Left ventricle myocardium inferior (tissue), 1 donor: ENCODE data around the gene LDB2. TPM values are rescaled to one million over a fixed set of nuclear protein-coding genes. Genes with fewer than 3 reads are reported as not detected.

Source experiments
- DNase-seq: peaks from one replicate; pipeline ENCODE4 v3.0.0-alpha.2; 2020
- H3K27ac ChIP-seq: fragments of 200-600 bp; replicated peaks from 2 replicates; pipeline ENCODE4 v1.8.0; 2021
- H3K27me3 ChIP-seq: fragments of 200-600 bp; 2 replicates; pipeline ENCODE4 v1.8.0; 2021; ENCODE audit warnings: low read depth
- H3K36me3 ChIP-seq: fragments of 200-600 bp; 2 replicates; pipeline ENCODE4 v1.8.0; 2021
- H3K4me1 ChIP-seq: fragments of 200-600 bp; 2 replicates; pipeline ENCODE4 v1.8.0; 2021
- H3K4me3 ChIP-seq: fragments of 200-600 bp; 2 replicates; pipeline ENCODE4 v1.8.0; 2021; ENCODE audit warnings: mild to moderate bottlenecking, moderate library complexity
- H3K9me3 ChIP-seq: fragments of 200-600 bp; replicated peaks from 2 replicates; pipeline ENCODE4 v1.8.0; 2021
- CTCF ChIP-seq: fragments of 200-600 bp; IDR thresholded peaks from 2 replicates; pipeline ENCODE4 v1.8.0; 2021; ENCODE audit warnings: antibody characterized with exemption, mild to moderate bottlenecking, borderline replicate concordance
- intact Hi-C: fragments of 100-400 bp; cut with micrococcal nuclease; formaldehyde crosslinking; loops from one replicate; pipeline ENCODE4 v1.11.0; 2022
- total RNA-seq: library from RNA; stranded (reverse); fragmentation: NEBNext Ultra II Directional; extraction: Animal tissue kit (Norgen Biotek cat#: 25700); gene quantifications from one replicate; pipeline ENCODE4 v1.2.1, GENCODE V29; 2021
- donor health status: DM: no; HTN: yes; CAD: no; lungs with severe emphysema.

The LDB2 gene
- total RNA-seq, 1 donor from 2014 or later = 29.6 TPM

GRCh38 chr4:16684935-16685334, 213.5 kb downstream of the LDB2 start:
- H3K4me3 ChIP-seq = no peak overlapping the region
- peaks cover 11% of the 10 kb centered on the region for H3K4me1 ChIP-seq
- no peaks in the 10 kb centered on the region for H3K36me3 ChIP-seq
- H3K9me3 ChIP-seq = no peaks in the 10 kb centered on the region
- no peak for DNase-seq
- no peak for TF ChIP-seq CTCF
- intact Hi-C loops = no loop called here
- no peaks in the 10 kb centered on the region for H3K27me3 ChIP-seq
- H3K27ac ChIP-seq = peak overlapping the region; percentile 16

GRCh38 chr4:16684097-16684496, 214.3 kb downstream of the LDB2 start:
- TF ChIP-seq CTCF = no peak
- peak overlapping the region; percentile 16 for H3K27ac ChIP-seq
- no peaks in the 10 kb centered on the region for H3K36me3 ChIP-seq
- no peak overlapping the region for H3K4me3 ChIP-seq
- peaks cover 11% of the 10 kb centered on the region for H3K4me1 ChIP-seq
- no peak for DNase-seq
- H3K9me3 ChIP-seq = no peaks in the 10 kb centered on the region
- H3K27me3 ChIP-seq = no peaks in the 10 kb centered on the region
- intact Hi-C loops = no loop called here

- intact Hi-C loops = no loop called here
- Histone ChIP-seq H3K4me1 (peaks cover 15% of the 10 kb centered on the region), H3K4me3 (no peak overlapping the region), H3K27me3 (no peaks in the 10 kb centered on the region), H3K27ac (no peak overlapping the region), H3K36me3 (no peaks in the 10 kb centered on the region), H3K9me3 (no peaks in the 10 kb centered on the region)
- no peak for TF ChIP-seq CTCF
- DNase-seq = no peak
These were observed 215.5 kb downstream of the LDB2 start for GRCh38 chr4:16682975-16683374.

DNA sequence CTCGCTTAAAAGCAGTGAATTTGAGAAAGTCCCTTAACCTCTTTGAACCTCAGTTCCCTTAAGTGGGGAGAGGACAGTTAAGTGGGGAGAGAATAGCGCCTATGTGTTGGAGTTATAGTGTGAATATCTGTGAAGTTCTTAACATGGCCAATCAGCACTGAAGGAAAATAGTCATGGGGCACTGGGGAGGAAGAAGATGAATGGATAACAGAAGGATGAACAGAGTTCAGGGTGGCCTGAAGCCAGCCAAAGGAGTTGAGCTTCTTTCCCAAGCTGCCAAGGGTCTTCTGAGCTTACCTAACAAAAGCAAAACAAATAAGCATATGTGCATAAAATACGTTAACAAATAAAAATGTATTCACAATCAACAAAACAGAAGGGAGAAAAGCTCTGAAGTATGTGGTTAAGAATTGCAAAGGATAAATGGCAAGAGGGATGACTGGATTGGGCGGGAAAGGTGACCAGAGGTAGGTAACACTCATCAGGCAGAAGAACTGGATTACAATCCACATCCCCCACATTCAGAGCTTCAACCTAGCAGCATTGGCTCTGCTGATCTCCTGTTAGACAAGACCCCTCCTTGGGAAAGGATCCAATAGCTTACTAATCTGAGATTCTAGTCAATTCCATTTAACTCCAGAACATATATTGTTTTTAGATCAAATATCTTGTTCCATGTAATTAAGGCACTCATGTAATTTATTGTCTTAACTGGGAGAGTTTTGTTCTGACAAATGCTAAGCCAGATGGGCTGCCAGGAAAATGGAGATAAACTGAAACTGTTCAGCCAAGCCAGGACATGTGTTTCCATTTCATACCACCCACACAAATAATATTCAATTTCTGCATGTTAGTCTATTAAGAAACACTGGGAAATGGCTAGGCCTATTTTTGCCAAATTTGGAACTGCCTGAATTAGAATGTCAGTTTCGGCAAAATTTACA, 221.2 kb downstream of the LDB2 start:
- Histone ChIP-seq H3K27ac (peak overlapping the region; percentile 20), H3K27me3 (no peaks in the 10 kb centered on the region), H3K36me3 (no peaks in the 10 kb centered on the region), H3K4me1 (peaks cover 20% of the 10 kb centered on the region), H3K4me3 (no peak overlapping the region), H3K9me3 (no peaks in the 10 kb centered on the region)
- DNase-seq = no peak
- TF ChIP-seq CTCF = no peak
- intact Hi-C loops = no loop called here

DNA sequence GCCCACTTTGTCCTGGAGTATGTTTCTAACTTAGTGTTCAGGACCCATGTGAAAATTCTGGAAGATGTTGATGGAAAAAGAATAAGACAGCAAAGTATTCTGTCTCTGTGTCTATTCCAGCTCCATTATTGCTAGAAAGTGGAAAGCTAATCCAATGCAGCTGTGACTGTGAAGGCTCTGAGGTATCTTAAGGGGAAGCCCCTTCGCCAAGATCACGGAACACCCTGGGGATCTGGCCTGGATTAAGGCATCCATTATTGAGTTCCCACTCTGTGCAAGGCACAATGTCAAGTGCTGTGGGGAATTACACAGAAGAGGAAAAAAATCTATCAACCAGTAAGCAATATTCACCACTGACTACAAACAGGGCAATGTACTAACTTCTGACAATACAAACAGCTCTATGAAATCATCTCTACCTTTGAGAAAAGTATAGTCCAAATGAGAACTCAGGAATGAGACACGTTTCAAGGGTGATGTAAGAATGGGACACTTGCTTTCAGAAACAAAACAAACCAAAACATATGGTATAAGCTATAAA, 222.1 kb downstream of the LDB2 start:
- H3K36me3 ChIP-seq = no peaks in the 10 kb centered on the region
- intact Hi-C loops = no loop called here
- H3K27ac ChIP-seq = peak overlapping the region; percentile 20
- no peak overlapping the region for H3K4me3 ChIP-seq
- TF ChIP-seq CTCF = no peak
- H3K4me1 ChIP-seq = peaks cover 29% of the 10 kb centered on the region
- no peaks in the 10 kb centered on the region for H3K27me3 ChIP-seq
- H3K9me3 ChIP-seq = no peaks in the 10 kb centered on the region
- DNase-seq = peak; percentile 53
